SK-N-MC (cell line): ENCODE data around the gene KCNJ11.

Source experiments
- DNase-seq: peaks from one replicate; pipeline ENCODE4 v3.0.0-alpha.2; 2011; ENCODE audit warnings: low read depth, low spot score
- H3K27ac ChIP-seq: fragments of 200-600 bp; sonication (generic); 2 replicates; pipeline ENCODE4 v1.5.1; 2016; ENCODE audit warnings: mixed run types
- H3K36me3 ChIP-seq: fragments of 200-600 bp; sonication (generic); 2 replicates; pipeline ENCODE4 v1.6.1; 2017; ENCODE audit warnings: antibody characterized with exemption, low read length, mixed read lengths; ENCODE audit not compliant: insufficient read depth
- H3K4me3 ChIP-seq: fragments of 200-600 bp; sonication (generic); 2 replicates; pipeline ENCODE4 v1.5.1; 2016
- H3K9ac ChIP-seq: fragments of 200-600 bp; sonication (generic); 2 replicates; pipeline ENCODE4 v1.8.0; 2017; ENCODE audit warnings: mixed run types, mixed read lengths; ENCODE audit not compliant: insufficient read length
- H3K9me3 ChIP-seq: fragments of 200-600 bp; sonication (generic); 2 replicates; pipeline ENCODE4 v1.6.1; 2017; ENCODE audit warnings: low read depth, mild to moderate bottlenecking, antibody characterized with exemption, low read length, moderate library complexity, mixed read lengths
- EZH2 ChIP-seq: fragments of 200-600 bp; sonication (generic); IDR thresholded peaks from one replicate; pipeline ENCODE4 v1.6.1; 2017; ENCODE audit warnings: antibody characterized with exemption
- FOXP2 ChIP-seq: optimal IDR thresholded peaks from 2 replicates; pipeline ENCODE3; 2011; ENCODE audit warnings: mild to moderate bottlenecking, moderate library complexity; ENCODE audit not compliant: insufficient read depth; ENCODE audit errors: extremely low read length, control extremely low read depth
- POLR2AphosphoS5 ChIP-seq: IDR thresholded peaks from 2 replicates; pipeline ENCODE4 v1.6.1; 2012; ENCODE audit warnings: mild to moderate bottlenecking, low read depth, low read length, borderline replicate concordance

KCNJ11 gene

DNA sequence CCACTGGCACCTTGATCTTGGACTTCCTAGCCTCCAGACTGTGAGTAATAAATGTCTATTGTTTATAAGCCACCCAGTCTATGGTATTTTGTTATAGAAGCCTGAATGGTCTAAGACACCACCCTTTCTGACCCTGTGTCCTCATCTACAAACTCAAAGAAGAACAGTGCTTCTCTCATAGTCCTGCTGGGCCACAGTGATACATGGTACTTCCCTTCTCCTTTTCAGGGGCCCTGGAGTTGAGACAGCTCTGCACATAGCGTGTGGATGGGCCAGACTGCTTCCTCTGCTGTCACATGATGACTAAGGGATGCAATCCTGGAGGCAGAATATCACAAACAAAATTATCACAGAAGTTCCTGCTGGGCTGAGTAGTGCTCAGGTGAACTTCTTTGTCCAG, 5.0 kb downstream of the KCNJ11 start:
- Histone ChIP-seq H3K27ac (no peak overlapping the region), H3K9me3 (no peaks in the 10 kb centered on the region), H3K36me3 (0 out of 2 replicates have a peak, but pooled peaks cover 2% of the 10 kb centered on the region), H3K4me3 (no peak overlapping the region), H3K9ac (no peak overlapping the region)
- no peak for TF ChIP-seq FOXP2
- no peak for TF ChIP-seq POLR2AphosphoS5
- TF ChIP-seq EZH2: no peak
- DNase-seq: no peak

- DNase-seq: no peak
- H3K27ac ChIP-seq: no peak overlapping the region
- H3K36me3 ChIP-seq: 0 out of 2 replicates have a peak, but pooled peaks cover 3% of the 10 kb centered on the region
- no peaks in the 10 kb centered on the region for H3K9me3 ChIP-seq
- TF ChIP-seq FOXP2: no peak
- TF ChIP-seq EZH2: no peak
- TF ChIP-seq POLR2AphosphoS5: no peak
- no peak overlapping the region for H3K9ac ChIP-seq
- no peak overlapping the region for H3K4me3 ChIP-seq
Observed at GRCh38 chr11:17382046-17382728, 6.3 kb downstream of the KCNJ11 start.

DNA sequence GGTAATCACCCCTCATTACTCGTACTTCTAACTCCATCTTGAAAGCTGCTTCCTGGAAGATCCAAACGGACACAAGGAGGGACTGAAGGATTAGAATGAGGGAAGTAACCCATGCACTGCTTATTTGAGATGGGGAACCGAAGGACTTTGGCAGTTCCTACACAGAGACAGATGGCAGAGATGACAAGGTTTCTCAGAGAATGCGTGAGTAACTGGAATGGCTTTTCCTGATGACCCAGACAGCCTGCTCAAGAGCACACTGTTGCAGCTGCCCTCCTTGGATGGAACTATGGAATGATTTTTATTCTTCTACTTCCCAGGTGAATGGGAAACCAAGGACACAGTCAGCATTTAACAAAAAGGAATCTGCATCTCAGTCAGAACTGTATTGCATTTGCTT, 7.3 kb downstream of the KCNJ11 start:
- DNase-seq: no peak
- Histone ChIP-seq H3K27ac (no peak overlapping the region), H3K4me3 (no peak overlapping the region), H3K9ac (no peak overlapping the region), H3K36me3 (0 out of 2 replicates have a peak, but pooled peaks cover 3% of the 10 kb centered on the region), H3K9me3 (no peaks in the 10 kb centered on the region)
- TF ChIP-seq FOXP2 (no peak), POLR2AphosphoS5 (no peak), EZH2 (no peak)

DNA sequence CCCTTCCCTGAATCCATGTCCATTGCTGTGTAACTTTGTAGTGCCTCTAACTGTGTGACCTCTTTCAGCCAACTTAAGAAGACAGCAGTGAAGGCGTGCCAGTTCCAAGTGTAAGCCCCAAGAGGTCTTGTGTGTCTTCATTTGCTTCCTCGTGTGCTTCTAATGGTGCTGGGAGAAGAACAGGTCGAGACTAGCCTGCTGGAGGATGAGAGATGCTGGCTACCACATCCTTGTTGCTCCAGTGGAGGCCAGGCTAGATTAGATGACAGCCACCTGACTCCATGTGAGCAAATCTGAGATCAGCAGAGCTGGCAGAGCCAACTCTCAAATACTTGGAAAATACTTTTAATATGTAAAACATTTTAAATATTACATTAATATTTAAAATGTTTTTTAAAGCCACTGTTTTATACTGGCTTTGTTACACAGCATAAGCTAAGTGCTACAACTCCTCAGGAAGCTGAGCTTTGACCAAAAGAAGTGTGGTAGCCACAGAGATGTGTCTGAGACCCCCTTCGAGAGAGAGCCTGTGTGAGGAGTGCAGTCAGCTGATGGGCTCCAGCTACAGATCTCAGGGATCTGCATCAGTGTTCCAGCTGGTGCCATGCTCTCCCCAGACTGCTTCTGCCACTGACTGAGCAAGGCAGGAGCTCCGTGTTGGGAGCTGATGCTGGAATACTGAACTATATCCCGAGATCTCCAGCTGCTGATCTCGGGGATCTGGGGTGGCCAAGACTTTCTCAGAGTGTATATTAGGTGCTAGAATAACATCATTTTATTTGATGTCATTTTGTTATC, 8.9 kb downstream of the KCNJ11 start:
- DNase-seq: no peak
- H3K36me3 ChIP-seq: 0 out of 2 replicates have a peak, but pooled peaks cover 3% of the 10 kb centered on the region

DNA sequence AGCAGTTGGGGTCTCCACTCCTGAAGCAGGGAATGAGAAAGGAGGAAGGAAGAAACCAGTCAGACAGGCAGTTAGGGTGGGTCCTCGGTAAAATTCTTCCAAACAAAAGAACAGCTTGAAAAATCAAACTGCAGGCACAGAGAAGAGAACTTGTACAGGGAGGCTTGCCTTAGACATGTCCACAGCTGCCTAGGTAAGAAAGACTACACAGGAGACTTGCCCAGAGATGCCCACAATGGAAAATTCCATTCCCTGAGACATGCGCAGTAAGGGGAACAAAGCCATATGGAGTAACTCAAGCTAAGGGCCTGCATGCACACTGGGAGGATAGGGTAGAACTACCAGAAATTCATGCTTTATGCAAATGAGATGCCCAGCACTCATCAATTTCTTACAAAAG, 9.8 kb downstream of the KCNJ11 start:
- Histone ChIP-seq H3K9me3 (no peaks in the 10 kb centered on the region), H3K36me3 (peaks cover 6% of the 10 kb centered on the region; the same call in 1 of the 2 replicates), H3K9ac (no peak overlapping the region), H3K4me3 (no peak overlapping the region), H3K27ac (no peak overlapping the region)
- no peak for DNase-seq
- no peak for TF ChIP-seq FOXP2
- no peak for TF ChIP-seq POLR2AphosphoS5
- no peak for TF ChIP-seq EZH2

More for the DNA sequence above, 8.9 kb downstream of the KCNJ11 start:
- TF ChIP-seq POLR2AphosphoS5 (no peak), FOXP2 (no peak), EZH2 (no peak)
- Histone ChIP-seq H3K27ac (no peak overlapping the region), H3K9ac (no peak overlapping the region), H3K4me3 (no peak overlapping the region), H3K9me3 (no peaks in the 10 kb centered on the region)

GRCh38 chr11:17376493-17376892, 12.0 kb downstream of the KCNJ11 start:
- peaks cover 10% of the 10 kb centered on the region; the same call in 1 of the 2 replicates for H3K9me3 ChIP-seq
- no peak overlapping the region for H3K27ac ChIP-seq
- H3K36me3 ChIP-seq: peaks cover 26% of the 10 kb centered on the region
- DNase-seq: no peak
- TF ChIP-seq FOXP2 (no peak), POLR2AphosphoS5 (no peak), EZH2 (no peak)
- H3K4me3 ChIP-seq: no peak overlapping the region
- no peak overlapping the region for H3K9ac ChIP-seq

DNA sequence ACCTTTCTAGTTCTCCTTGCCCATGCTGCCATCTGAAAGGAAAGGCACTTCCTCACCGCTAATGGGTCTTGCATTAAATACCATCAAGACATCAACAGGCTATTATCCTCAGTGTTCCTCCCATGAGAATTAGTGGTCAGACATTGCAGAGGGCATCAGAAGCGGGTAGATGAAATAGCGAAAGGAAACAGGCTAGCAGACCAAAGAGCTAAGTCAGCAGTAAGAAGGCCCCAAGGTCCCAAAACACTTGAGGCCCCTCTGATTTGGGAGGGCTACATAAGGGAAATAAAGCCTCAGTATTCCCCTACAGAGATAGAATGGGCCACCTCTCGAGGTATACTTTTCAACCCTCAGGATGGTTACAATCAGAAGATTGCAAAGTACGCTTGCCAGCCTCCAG, 12.9 kb downstream of the KCNJ11 start:
- Histone ChIP-seq H3K9ac (no peak overlapping the region), H3K9me3 (peaks cover 17% of the 10 kb centered on the region), H3K36me3 (peaks cover 30% of the 10 kb centered on the region), H3K27ac (no peak overlapping the region), H3K4me3 (no peak overlapping the region)
- TF ChIP-seq EZH2 (no peak), FOXP2 (no peak), POLR2AphosphoS5 (no peak)
- no peak for DNase-seq

DNA sequence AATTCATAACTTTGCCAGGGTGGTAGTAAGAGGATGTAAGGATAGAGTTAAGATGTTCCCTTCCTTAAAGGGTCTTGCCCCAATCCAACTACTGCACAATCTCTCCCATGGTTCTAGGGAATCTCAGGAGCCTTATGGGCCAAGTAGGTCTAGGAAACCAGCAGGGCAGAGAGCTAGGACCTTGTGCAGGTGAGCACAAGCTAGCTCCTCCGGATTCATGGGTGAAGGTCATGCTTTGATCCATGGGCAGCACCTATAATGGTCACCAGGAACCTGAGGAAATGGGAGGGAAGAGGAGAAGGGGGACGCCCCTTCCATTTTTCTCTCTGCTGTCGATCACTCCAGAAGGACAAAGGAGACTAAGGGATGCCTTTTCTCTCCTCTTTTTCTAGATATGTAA, 16.8 kb downstream of the KCNJ11 start:
- H3K27ac ChIP-seq: no peak overlapping the region
- H3K9me3 ChIP-seq: peaks cover 20% of the 10 kb centered on the region
- peaks cover 52% of the 10 kb centered on the region for H3K36me3 ChIP-seq
- H3K4me3 ChIP-seq: no peak overlapping the region
- TF ChIP-seq EZH2 (no peak), FOXP2 (no peak), POLR2AphosphoS5 (no peak)
- DNase-seq: no peak
- H3K9ac ChIP-seq: no peak overlapping the region

GRCh38 chr11:17369684-17370243, 18.7 kb downstream of the KCNJ11 start:
- TF ChIP-seq FOXP2: no peak
- Histone ChIP-seq H3K9me3 (peaks cover 20% of the 10 kb centered on the region), H3K9ac (no peak overlapping the region), H3K36me3 (peaks cover 52% of the 10 kb centered on the region), H3K4me3 (no peak overlapping the region), H3K27ac (no peak overlapping the region)
- DNase-seq: no peak
